Midbrain (tissue), 1 donor: ENCODE measurements around the gene GATA6.
"Not testable (repeated sequence)": the region's sequence is repeated elsewhere in the genome, so short reads cannot be mapped to it uniquely, and the experiment has no call there.

Experiments
- DNase-seq: peaks from one replicate; lab custom pipeline; 2025; lab: John Stamatoyannopoulos, UW

GATA6 gene

DNA sequence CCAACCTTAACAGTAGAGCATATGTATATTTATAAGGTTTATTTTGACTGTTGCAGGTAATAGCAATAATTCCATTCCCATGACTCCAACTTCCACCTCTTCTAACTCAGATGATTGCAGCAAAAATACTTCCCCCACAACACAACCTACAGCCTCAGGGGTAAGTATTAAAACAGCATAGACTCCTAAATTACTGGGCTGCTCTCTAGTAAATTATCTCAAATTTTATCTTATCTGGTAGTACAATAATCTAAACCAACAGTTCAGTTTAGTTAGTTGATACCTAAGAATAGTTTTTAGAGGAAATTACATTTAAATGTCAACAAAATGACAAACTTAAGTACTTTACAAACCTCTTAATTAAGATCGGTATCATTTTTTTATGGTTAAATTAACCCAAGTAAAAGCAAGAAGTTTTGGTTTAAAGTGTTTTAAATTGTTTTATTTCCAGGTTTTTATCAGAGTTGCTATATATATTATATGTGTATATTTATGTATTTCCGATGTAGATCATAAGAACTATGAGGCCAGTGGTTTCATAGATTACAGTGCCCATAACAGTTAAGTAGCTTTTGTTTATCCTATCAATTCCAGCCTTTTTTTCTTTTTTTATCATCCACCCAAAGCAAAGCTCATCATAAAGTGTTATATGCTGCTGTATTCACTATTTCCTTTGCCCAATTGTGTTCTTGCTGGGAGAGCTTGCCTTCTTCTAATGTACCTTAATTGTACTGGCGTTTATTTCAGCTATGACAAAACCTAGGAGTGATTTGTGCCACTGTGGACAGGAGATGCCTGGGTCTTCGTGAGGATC is 13.7 kb downstream of the GATA6 start:
- no peak for DNase-seq

- DNase-seq: no peak
These were observed 14.3 kb downstream of the GATA6 start for GRCh38 chr18:22183698-22184170.

DNA sequence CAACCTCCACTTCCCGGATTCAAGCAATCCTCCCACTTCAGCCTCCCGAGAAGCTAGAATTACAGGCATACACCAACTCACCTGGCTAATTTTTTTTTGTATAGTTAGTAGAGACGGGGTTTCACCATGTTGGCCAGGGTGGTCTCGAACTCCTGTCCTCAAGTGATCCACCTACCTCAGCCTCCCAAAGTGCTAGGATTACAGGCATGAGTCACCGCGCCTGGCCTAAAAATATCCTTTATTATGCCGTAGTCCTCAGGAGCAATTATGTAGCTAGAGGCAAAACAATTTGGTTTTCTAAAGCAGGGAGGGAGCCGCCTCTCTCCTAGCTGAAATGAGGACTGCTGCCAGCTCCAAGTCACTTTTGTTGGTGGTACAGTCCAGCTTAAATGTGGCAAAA is 15.2 kb downstream of the GATA6 start:
- DNase-seq: not testable (repeated sequence)

DNA sequence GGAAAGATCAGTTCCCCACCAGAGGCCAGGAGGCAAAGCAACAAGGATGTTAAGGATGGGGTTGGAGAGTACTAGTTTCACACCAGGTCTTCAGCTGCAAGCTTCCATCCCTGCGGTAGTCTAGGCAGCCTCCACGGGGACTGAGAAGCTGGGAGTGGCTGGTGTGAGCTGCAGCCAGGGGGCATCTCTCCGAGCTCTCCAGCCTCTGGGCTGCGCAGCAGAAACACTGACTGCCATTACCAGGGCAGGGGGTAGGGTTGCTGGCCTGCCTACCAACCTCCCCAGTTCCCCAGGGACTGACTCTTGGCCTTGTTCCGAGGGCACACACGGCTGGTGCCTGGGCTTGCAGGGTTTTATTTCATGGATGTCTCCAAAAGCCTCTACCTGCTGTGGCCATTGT is 15.9 kb downstream of the GATA6 start:
- no peak for DNase-seq

DNA sequence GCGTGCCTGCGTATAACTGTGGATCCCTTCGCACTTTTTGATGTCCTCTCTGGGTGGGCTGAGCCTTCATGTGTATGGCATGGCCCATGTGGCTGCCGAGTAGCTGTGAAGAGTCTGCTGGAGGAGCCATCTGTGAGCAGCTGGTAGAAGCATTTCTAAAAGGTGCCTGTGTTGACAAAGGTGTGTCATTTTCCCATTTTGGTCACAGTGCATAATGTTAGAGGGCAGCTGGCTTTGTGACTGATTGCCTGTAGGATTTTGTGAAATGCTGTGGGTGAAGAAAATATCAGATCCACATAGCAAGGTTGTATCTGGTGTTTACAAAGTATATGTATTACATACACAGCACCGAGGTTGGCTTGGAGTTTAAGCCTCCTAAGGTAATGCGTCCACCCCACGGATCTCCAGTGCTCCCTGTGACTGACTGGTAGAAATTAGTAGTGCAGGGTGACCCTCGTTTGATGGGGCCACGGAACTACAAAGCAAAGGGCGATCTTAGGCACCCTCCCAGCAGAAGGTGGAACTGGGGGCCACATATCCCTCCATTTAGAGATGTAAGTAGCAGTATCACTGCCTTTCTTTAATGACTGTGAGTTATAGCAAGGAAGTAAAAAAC is 16.5 kb downstream of the GATA6 start:
- DNase-seq: no peak

DNA sequence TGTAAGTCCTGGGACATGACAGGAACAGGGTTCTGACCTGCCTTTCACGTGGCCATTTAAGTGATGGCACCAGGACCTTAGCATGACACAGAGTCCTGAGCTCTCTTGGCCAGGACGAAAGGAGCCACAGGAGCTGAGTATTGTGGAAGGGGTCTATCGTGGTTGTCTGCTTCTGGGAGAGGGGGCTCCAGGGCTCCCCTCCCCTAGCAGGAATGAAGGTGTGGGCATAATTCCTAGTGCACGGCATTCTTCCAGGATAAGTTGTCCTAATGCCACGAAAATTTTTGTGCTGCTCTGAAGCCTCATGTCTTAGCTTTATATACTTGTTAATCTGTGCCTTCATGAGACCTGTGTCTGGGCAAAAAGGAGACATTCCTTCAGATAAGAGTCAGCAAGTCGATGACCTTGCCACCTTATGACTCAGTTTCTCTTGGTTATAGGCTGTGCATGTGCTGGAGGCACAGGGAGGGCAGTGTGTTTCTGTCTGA is 17.1 kb downstream of the GATA6 start:
- no peak for DNase-seq

DNA sequence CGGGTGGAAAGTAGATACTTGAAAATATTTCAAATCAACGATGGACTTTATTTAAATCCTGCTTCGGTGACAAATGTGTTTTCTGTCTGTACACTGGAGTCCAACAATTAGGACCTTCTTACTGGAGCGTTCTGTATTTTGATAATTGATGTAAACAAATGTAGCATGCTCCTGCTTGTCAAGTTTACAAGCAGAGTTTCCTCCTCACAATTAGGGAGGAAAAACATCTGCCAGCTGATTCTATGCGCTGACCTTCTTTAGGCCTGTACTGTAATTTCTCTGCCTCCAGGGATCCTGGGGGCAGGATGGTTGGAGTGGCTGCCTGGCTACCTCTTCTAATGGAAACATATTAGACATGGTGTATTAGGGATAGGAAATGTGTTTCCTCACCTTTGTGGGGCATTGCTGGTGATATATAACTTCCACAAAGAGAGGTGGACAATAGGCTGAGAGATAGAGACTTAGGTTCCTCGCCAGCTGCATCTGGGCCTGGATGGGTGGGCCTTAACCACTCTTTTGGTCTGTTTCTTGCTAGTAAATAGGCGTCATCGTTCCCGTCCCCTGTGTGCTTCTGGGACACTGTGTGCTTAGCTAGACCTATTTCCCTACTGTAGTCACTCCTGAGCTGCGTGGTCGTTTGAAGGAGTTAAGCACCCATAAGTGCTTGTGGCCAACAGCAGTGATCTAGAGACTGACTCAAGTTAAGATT is 19.3 kb downstream of the GATA6 start:
- no peak for DNase-seq

GRCh38 chr18:22189449-22190166 is 20.2 kb downstream of the GATA6 start:
- DNase-seq: no peak

- no peak for DNase-seq
These were observed 21.9 kb downstream of the GATA6 start for GRCh38 chr18:22191346-22191695.

DNA sequence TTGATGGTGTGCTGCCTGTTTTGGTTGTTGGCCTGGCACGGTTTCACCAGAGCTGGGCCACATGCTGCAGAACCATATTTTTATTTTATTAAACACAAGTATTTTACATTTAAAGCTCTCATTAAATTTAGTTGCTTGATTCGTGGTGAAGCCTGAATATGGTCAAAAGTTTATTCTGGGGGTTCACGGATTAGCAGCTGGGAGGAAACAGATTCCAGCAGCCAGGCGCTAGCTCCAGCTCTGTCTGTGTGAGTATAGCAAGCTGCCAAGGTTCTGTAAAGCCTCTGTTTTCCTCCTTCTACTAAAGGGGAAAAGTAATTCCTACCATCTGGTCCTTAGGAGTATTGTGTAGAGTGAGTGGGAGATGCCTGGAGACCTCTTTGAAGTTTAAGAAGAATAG is 22.5 kb downstream of the GATA6 start:
- DNase-seq: no peak

DNA sequence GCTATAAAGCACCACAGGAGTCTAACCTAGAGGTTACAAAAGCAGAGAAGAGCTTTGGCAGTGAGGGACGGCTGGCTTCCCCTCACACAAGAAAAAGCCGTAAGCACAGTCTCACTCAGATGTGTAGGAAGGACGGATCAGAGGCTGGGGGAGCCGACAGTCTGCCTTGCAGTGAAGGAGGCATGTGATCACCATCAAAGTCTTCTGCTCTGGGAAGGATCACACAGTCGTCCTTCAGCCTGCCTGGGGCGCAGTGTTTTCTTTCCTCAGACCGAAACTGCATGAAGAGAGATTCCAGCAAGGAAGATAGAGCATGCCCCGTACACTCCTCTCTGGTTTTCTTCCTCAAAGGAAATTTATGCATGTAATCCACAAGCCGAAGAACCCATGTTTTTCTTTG is 24.1 kb downstream of the GATA6 start:
- no peak for DNase-seq

DNA sequence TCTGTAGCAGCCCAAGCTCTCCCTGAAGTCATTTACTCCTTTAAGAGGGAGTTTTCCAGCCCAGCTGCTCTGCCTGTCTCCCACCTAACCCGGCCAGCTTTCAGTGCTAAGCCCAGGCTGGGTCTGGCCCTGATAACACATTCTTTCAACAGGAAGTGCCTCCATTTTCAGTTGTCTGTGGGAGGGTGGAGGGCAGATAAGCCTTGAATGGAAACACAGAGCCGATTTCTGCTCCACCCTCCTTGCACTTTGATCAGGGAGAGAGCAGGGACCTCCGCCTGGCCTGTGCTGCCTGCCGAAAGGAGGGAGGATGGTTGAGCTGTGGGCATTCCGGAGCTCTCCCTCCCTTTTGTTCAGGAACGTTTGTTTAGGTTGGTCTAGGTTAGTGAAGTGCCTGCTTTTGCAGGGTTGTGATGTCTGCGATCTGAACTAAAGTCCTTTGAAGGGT is 24.8 kb downstream of the GATA6 start:
- no peak for DNase-seq

DNA sequence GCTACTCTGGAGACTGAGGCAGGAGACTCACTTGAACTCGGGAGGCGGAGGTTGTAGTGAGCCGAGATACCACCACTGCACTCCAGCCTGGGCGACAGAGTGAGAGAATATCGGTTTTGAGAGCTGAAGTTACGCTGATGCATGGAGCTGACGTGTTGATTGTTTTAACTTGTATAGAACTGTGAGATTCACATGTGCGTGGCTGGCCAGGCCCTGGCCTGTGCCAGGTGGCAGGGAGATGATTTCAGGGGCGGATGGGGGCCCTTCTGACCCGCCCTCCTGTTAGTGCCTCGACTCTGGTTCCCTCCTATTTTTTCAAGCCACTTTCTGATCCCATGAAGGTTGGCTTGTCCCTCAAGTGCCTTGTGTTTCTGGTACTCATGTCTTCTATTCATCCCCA is 25.7 kb downstream of the GATA6 start:
- no peak for DNase-seq

- DNase-seq: not testable (repeated sequence)
These were observed 27.6 kb downstream of the GATA6 start for GRCh38 chr18:22196943-22197342.

- DNase-seq: no peak
These were observed 28.3 kb downstream of the GATA6 start for GRCh38 chr18:22197668-22198067.

DNA sequence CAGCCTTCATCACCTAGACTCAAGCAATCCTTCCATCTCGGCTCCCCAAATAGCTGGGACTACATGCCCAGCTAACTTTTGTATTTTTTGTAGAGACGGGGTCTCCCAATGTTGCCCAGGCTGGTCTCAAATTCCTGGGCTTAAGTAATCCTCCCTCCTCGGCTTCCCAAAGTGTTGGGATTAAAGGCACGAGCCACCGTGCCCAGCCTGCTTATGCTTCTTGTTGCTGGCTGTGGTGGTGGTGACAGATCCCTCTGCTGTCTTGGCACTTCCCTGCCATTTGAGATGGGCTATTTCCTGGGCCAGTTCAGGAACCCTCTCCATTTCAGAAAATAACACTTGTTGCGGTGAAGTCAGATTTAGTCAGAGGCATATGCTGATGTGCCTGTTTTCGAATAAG is 28.8 kb downstream of the GATA6 start:
- no peak for DNase-seq

- DNase-seq: no peak
These were observed 29.6 kb downstream of the GATA6 start for GRCh38 chr18:22199005-22199404.

DNA sequence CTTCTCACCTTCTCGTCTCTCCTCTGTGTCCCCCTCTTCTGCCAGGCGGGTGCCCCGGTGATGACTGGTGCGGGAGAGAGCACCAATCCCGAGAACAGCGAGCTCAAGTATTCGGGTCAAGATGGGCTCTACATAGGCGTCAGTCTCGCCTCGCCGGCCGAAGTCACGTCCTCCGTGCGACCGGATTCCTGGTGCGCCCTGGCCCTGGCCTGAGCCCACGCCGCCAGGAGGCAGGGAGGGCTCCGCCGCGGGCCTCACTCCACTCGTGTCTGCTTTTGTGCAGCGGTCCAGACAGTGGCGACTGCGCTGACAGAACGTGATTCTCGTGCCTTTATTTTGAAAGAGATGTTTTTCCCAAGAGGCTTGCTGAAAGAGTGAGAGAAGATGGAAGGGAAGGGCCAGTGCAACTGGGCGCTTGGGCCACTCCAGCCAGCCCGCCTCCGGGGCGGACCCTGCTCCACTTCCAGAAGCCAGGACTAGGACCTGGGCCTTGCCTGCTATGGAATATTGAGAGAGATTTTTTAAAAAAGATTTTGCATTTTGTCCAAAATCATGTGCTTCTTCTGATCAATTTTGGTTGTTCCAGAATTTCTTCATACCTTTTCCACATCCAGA is 31.3 kb downstream of the GATA6 start:
- DNase-seq: no peak

DNA sequence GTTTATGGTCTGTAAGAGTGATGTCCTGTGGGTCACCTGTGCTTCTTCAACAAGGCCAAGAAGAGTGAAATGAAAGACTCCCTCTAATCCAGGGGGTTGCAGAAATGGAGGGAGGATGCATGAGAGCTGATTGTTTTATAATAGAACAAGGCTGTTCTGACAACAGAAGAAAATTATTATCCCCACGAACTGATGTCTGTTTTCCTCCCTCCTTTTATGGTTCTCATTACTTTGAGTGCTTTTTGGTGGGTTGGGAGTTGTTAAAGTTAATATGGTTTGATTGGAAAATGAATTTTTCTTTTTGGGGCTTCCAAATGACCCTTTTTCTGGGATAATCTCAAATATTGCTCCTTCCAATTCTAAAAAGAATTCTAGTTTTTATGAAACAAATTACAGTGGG is 33.6 kb downstream of the GATA6 start:
- no peak for DNase-seq

GRCh38 chr18:22203536-22204213 is 34.3 kb downstream of the GATA6 start:
- no peak for DNase-seq

GRCh38 chr18:22204214-22204536 is 34.8 kb downstream of the GATA6 start:
- DNase-seq: no peak
